Pons (tissue), 1 donor: ENCODE results near the gene TEX19.
"Not testable (repeated sequence)": the region's sequence is repeated elsewhere in the genome, so short reads cannot be mapped to it uniquely, and the experiment has no call there.

Source experiments
- DNase-seq: peaks from one replicate; pipeline ENCODE4 v3.0.0-alpha.2; 2016; ENCODE audit warnings: low spot score

TEX19 gene

GRCh38 chr17:82411396-82412053, 52.5 kb downstream of the TEX19 start:
- DNase-seq, result no peak

GRCh38 chr17:82412081-82412480, 53.0 kb downstream of the TEX19 start:
- not testable (repeated sequence) for DNase-seq

DNA sequence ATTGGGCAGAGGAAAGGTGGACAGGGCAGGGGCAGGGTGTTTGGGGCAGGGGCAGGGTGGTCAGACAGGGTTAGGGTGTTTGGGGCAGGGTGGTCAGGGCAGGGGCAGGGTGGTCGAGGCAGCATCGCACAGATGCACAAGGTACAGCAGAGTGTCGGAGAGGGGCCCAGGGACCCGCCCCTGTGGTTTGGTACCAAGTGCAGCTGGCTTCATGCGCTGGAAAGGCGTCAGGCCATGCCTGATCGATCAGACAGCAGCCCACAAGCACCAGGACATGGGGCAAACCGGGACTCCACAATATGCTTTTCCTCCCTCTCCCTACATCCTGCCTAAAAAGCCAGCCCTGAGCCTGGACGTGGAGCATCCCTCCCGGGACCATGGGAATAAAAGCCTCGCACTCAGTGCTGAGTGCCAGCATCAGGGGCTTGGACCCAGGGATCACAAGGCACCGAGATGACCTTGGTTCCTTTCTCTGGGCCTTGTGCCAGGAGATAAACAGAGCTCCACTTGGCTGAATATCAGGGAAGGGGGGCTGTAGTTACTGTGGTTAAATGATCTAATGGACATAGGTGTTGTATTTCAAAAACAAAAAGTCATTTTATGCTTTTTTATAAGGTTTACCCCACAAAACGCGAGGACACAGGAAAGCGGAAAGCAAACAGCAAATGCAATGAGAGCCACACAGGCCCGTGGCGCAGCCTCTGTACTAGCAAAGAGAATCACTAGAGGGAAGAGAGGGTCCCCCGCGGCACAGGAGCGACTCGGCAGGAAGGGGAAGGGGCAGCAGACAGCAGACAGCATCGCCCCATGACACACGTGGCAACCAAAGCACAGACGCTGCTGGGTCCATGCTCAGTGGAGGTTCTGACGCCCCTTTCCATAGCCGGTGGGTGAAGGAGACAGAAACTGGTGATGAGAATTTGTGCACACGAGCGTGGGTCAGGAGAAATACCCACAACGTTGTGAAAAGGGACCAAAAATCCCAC, 53.8 kb downstream of the TEX19 start:
- no peak for DNase-seq
